ENCODE results near the gene KEAP1. TPM values are rescaled to one million over a fixed set of nuclear protein-coding genes. Genes with fewer than 3 reads are reported as not detected.

KEAP1 gene
- total RNA-seq, 6 experiments from 2014 or later, result 58.9 to 77.1 (median 67.2) TPM

DNA sequence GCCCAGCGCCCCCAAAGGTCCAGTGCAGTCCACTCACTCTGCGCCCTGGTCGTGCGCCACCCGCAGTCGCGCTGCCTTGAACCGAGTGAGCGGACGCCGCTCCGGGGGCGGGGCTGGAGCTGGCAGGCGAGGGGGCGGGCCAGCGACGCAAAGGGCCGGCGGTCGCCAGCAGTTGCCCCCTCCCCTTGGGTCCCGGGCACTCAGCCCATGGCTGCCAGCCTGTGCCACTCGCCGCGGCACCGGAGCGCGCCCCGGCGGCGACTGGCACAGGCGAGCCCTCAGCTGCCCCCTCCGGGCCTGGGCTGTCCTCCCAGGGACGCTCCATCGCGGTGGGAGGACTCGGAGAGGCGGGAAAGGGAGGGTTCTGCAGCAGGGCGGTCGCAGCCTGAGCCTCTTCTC lies 14.2 kb upstream of the KEAP1 start, which contains the start of gene S1PR5:
S1PR5 (minus strand) TSS at position 87 of the 399 bp plus-strand sequence. CDS start 2,436 bp downstream, outside the sequence.
- no peaks in the 10 kb centered on the region for H3K9me3 Mint-ChIP-seq
- H3K4me3 Mint-ChIP-seq, result peak within 1 kb of the TSS; percentile 87
- H3K27me3 Mint-ChIP-seq (ENCODE audit: insufficient read depth), result peaks cover 6% of the 10 kb centered on the region
- peak within 1 kb of the TSS; percentile 77 for H3K27ac Mint-ChIP-seq
- H3K4me1 Mint-ChIP-seq (ENCODE audit: low read depth), result peaks cover 32% of the 10 kb centered on the region
- DNase-seq, result no peak
- TF ChIP-seq, protein P1, sequence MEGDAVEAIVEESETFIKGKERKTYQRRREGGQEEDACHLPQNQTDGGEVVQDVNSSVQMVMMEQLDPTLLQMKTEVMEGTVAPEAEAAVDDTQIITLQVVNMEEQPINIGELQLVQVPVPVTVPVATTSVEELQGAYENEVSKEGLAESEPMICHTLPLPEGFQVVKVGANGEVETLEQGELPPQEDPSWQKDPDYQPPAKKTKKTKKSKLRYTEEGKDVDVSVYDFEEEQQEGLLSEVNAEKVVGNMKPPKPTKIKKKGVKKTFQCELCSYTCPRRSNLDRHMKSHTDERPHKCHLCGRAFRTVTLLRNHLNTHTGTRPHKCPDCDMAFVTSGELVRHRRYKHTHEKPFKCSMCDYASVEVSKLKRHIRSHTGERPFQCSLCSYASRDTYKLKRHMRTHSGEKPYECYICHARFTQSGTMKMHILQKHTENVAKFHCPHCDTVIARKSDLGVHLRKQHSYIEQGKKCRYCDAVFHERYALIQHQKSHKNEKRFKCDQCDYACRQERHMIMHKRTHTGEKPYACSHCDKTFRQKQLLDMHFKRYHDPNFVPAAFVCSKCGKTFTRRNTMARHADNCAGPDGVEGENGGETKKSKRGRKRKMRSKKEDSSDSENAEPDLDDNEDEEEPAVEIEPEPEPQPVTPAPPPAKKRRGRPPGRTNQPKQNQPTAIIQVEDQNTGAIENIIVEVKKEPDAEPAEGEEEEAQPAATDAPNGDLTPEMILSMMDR (IDR thresholded peaks at IDR 0.05), result no peak
- H3K36me3 Mint-ChIP-seq (ENCODE audit: low read depth), result no peaks in the 10 kb centered on the region

- DNase-seq, result peak; percentile 25
- no peak overlapping the region; the same call in 1 of the 2 replicates for H3K27ac Mint-ChIP-seq
- H3K4me3 Mint-ChIP-seq, result peak overlapping the region; percentile 76
- H3K9me3 Mint-ChIP-seq, result no peaks in the 10 kb centered on the region
- TF ChIP-seq, protein P1 (IDR thresholded peaks at IDR 0.05), result no peak
- H3K4me1 Mint-ChIP-seq (ENCODE audit: low read depth), result peaks cover 32% of the 10 kb centered on the region
- H3K36me3 Mint-ChIP-seq (ENCODE audit: low read depth), result no peaks in the 10 kb centered on the region
- H3K27me3 Mint-ChIP-seq (ENCODE audit: insufficient read depth), result peaks cover 6% of the 10 kb centered on the region; the same call in 1 of the 2 replicates
These were observed 13.6 kb upstream of the KEAP1 start for GRCh38 chr19:10516671-10517286.

- Mint-ChIP-seq H3K27me3 (ENCODE audit: insufficient read depth) (peaks cover 4% of the 10 kb centered on the region; the same call in 1 of the 2 replicates), H3K9me3 (no peaks in the 10 kb centered on the region), H3K4me1 (ENCODE audit: low read depth) (peaks cover 32% of the 10 kb centered on the region), H3K36me3 (ENCODE audit: low read depth) (no peaks in the 10 kb centered on the region), H3K27ac (no peak overlapping the region), H3K4me3 (peak overlapping the region; percentile 76; the same call in 1 of the 2 replicates)
- no peak for DNase-seq
- TF ChIP-seq, protein P1 (IDR thresholded peaks at IDR 0.05), result no peak
These were observed 12.9 kb upstream of the KEAP1 start for GRCh38 chr19:10516064-10516385.

DNA sequence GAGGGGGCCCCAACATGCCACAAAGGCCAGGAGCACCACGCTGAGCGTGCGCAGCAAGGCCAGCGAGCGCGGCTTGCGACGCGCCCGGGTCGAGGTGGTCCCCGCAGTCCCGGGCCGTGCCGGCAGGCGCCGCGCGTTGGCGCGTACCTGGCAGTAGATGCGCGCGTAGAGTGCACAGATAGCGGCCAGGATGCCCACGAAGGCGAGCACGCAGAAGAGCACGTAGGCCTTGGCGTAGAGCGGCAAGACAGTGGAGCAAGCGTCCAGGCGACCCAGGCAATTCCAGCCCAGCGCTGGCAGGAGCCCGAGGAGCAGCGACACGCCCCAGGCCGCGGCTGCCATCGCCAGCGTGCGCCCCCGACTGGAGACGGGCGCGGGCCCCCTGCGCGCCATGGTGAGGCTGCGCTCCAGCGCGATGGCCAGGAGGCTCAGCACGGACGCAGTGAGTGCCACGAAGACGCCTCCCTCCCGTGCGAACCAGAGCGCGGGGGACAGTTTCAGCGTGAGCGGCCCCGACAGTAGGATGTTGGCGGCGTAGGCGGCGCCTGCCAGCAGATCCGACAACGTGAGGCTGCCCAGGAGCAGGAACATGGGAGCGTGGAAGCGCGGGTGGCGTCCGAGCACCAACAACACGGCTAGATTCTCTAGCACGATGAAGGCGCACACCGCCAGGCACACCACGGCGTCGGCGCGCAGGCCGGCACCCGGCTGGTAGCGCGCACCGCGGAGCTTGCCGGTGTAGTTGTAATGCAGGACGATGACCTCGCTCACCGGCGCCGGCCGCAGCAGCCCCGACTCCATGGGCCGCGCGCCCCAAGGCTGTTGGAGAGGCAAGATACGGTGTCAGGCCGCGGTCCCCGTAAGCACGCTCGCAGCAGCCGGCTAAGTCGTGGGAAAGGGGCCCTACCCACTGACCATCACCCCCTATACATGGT lies 11.3 kb upstream of the KEAP1 start:
- H3K9me3 Mint-ChIP-seq, result no peaks in the 10 kb centered on the region
- peaks cover 1% of the 10 kb centered on the region; the same call in 1 of the 2 replicates for H3K27me3 Mint-ChIP-seq (ENCODE audit: insufficient read depth)

DNA sequence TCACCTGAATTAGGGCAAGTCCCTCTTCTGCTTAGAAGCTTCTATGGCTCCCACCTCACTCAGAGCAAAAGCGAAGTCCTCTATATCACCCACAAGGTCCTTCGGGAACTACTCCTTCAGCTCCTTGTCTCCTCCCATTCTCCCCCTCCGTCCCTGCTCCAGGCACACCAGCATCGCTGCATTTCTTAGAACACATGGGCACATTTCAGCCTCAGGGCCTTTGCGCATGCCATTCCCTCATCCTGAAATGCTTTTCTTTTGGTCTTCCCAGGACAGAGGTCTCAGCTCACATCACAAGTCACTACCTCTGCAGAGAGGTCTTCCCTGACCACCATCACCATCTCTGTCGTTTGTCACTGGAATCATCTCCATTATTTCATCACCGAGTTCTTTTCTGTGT lies 10.1 kb upstream of the KEAP1 start:
- Mint-ChIP-seq H3K9me3 (no peaks in the 10 kb centered on the region), H3K4me1 (ENCODE audit: low read depth) (peaks cover 18% of the 10 kb centered on the region), H3K4me3 (no peak overlapping the region), H3K36me3 (ENCODE audit: low read depth) (no peaks in the 10 kb centered on the region), H3K27me3 (ENCODE audit: insufficient read depth) (peaks cover 1% of the 10 kb centered on the region; the same call in 1 of the 2 replicates), H3K27ac (no peak overlapping the region)
- no peak for DNase-seq
- TF ChIP-seq, protein P1 (IDR thresholded peaks at IDR 0.05), result no peak

More for the DNA sequence above, 11.3 kb upstream of the KEAP1 start:
- Mint-ChIP-seq H3K36me3 (ENCODE audit: low read depth) (no peaks in the 10 kb centered on the region), H3K27ac (no peak overlapping the region), H3K4me1 (ENCODE audit: low read depth) (peaks cover 30% of the 10 kb centered on the region), H3K4me3 (no peak overlapping the region)
- DNase-seq, result no peak
- TF ChIP-seq, protein P1 (IDR thresholded peaks at IDR 0.05), result peak; percentile 15; the same call in 1 of the 2 replicates
